ENCODE results near the gene AMER2. TPM values are rescaled to one million over a fixed set of nuclear protein-coding genes. Genes with fewer than 3 reads are reported as not detected.

The AMER2 gene
- total RNA-seq, 1 donor from 2014 or later: not detected

DNA sequence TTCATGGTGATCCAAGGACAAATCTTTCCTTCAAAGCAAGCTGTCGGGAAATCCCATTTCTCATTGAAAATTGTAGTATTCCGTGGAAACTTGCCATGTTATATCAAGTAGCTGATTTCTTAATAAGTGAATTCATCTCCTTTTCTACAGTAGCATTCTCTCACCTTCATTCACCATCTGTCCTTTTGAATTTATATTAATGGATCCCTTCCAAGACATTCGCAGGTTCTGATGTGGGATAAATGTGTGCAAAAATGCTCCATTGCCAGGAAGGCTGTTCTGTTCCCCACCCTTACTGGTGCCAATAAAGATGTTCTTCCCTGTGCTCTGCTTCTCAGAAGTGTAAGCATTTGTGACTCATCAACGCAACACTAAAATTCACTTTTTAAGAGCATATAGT is 36.2 kb downstream of the AMER2 start:
- DNase-seq (no peak), ATAC-seq (ENCODE audit: low read depth) (no peak)
- H3K4me3 Mint-ChIP-seq: no peak overlapping the region
- H3K27me3 Mint-ChIP-seq: peaks cover 33% of the 10 kb centered on the region
- TF ChIP-seq, protein P1, sequence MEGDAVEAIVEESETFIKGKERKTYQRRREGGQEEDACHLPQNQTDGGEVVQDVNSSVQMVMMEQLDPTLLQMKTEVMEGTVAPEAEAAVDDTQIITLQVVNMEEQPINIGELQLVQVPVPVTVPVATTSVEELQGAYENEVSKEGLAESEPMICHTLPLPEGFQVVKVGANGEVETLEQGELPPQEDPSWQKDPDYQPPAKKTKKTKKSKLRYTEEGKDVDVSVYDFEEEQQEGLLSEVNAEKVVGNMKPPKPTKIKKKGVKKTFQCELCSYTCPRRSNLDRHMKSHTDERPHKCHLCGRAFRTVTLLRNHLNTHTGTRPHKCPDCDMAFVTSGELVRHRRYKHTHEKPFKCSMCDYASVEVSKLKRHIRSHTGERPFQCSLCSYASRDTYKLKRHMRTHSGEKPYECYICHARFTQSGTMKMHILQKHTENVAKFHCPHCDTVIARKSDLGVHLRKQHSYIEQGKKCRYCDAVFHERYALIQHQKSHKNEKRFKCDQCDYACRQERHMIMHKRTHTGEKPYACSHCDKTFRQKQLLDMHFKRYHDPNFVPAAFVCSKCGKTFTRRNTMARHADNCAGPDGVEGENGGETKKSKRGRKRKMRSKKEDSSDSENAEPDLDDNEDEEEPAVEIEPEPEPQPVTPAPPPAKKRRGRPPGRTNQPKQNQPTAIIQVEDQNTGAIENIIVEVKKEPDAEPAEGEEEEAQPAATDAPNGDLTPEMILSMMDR (IDR thresholded peaks at IDR 0.05): no peak
- peaks cover 9% of the 10 kb centered on the region for H3K9me3 Mint-ChIP-seq
- POLR2A ChIA-PET: no interaction called here
- no peak overlapping the region for H3K27ac Mint-ChIP-seq
- CTCF ChIA-PET: no interaction called here
- intact Hi-C loops (cut with micrococcal nuclease): no loop called here
- no peaks in the 10 kb centered on the region for H3K36me3 Mint-ChIP-seq (ENCODE audit: low read depth)
- H3K4me1 Mint-ChIP-seq: no peaks in the 10 kb centered on the region

DNA sequence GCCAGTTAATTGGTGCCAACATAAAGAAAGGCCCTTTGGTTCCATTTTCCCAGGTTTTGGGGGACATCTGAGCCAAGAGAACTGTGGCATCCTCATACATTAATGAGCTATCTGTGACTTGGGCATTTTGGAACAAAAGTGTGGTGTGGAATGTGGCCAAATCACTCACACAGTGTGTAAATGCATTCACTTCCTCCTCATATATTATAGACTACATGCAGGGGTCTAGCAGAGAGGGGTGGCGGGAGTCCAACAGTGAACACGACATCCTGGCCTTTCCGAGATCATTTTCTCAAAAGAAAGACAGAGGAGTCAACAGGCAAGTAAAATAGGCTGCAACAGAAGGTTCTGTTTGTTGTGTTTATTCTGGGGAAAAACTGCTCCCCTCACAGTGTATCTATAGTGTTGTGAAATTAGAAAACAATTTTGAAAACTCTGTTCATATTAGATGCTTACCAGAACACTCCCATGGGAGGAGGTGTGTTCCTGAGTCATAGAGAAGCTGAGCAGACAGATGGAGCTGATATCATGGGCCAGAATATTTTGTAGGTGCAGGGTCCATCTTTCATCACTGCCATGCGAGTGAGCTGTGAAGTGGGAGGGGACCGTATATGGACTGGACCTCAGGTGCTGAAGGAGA is 39.2 kb downstream of the AMER2 start:
- no peak for DNase-seq
- H3K4me3 Mint-ChIP-seq: no peak overlapping the region
- ATAC-seq (ENCODE audit: low read depth): no peak
- CTCF ChIA-PET: no interaction called here
- intact Hi-C loops (cut with micrococcal nuclease): no loop called here
- H3K27me3 Mint-ChIP-seq: peaks cover 27% of the 10 kb centered on the region
- peaks cover 9% of the 10 kb centered on the region for H3K9me3 Mint-ChIP-seq
- TF ChIP-seq, protein P1 (IDR thresholded peaks at IDR 0.05): no peak
- no peaks in the 10 kb centered on the region for H3K4me1 Mint-ChIP-seq
- POLR2A ChIA-PET: no interaction called here
- H3K27ac Mint-ChIP-seq: no peak overlapping the region
- H3K36me3 Mint-ChIP-seq (ENCODE audit: low read depth): no peaks in the 10 kb centered on the region

DNA sequence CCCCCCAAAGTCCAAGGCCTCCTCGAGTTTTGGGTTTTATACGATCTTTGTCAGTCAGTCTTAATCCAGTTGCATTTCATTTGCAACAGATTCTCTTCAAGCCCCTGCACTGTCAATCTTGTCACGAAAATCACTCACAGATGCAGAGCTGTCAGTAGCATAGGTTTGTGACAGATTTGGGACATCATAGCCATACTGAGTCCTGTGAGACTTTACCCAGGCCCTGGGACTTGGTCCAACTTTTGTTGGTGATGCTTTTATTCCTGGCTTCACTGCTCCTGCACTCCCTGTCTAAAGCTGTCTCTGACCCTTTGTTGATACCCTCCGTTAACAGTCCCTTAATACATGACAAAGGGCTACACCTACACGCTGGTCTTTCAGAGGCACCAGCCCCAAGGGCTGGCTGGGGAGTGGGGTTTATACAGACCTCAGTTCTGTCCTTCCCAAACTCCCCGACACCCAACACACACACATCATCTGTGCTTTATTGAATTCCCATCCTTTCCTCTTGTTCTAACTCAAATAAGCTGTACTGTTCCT is 40.1 kb downstream of the AMER2 start:
- Mint-ChIP-seq H3K9me3 (peaks cover 9% of the 10 kb centered on the region), H3K27ac (no peak overlapping the region), H3K36me3 (ENCODE audit: low read depth) (no peaks in the 10 kb centered on the region), H3K4me1 (no peaks in the 10 kb centered on the region), H3K4me3 (no peak overlapping the region), H3K27me3 (peaks cover 19% of the 10 kb centered on the region)
- ATAC-seq (ENCODE audit: low read depth): no peak
- DNase-seq: no peak
- POLR2A ChIA-PET: no interaction called here
- TF ChIP-seq, protein P1 (IDR thresholded peaks at IDR 0.05): no peak
- CTCF ChIA-PET: no interaction called here
- intact Hi-C loops (cut with micrococcal nuclease): no loop called here

DNA sequence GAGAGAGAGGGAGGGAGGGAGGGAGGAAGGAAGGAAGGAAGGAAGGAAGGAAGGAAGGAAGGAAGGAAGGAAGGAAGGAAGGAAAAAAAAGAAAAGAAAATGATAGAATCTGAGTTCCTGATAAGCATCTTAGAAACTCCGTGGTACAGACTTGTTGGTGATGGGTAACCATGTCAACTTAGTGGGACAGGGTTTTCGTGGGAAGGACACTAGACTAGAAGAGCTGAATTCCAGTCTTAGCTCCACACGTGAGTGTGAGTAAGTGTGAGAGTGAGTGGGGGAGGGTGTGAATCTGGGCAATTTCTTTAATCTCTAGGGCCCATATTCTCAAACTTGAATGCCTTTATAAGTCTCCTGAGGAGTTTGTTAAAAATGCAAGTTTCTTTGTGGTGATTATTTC is 41.1 kb downstream of the AMER2 start:
- TF ChIP-seq, protein P1 (IDR thresholded peaks at IDR 0.05): no peak
- Mint-ChIP-seq H3K27ac (no peak overlapping the region), H3K4me1 (no peaks in the 10 kb centered on the region), H3K9me3 (peaks cover 12% of the 10 kb centered on the region), H3K27me3 (peaks cover 11% of the 10 kb centered on the region), H3K36me3 (ENCODE audit: low read depth) (no peaks in the 10 kb centered on the region), H3K4me3 (no peak overlapping the region)
- ATAC-seq (ENCODE audit: low read depth) (no peak), DNase-seq (no peak)
- CTCF ChIA-PET: no interaction called here
- intact Hi-C loops (cut with micrococcal nuclease): no loop called here
- POLR2A ChIA-PET: no interaction called here

DNA sequence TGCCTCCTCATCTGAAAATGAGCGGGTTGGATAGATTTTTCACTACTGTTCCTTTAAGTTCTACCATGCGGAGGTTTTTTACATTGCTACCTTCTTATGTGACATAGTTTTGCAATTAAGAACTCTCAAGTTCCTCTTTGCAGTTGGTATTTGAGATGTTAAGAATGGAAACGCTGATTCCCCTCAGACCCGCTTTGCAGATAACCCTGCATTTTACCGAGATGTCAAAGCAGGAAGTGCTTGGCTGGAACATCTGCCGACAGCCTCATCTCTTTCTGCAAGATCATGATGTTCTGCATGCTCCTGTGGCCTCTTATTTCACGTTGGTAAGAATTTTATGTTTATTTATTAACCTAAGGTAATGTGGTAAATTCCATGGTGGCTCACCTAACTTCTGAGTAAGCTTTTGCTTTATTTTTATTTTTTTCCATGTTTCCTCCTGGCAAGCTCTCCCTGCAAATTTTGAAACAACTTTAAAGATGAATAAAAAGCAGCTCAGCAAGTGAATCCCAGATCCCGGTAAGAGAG is 53.6 kb downstream of the AMER2 start:
- H3K4me1 Mint-ChIP-seq: peaks cover 4% of the 10 kb centered on the region
- peaks cover 25% of the 10 kb centered on the region for H3K27me3 Mint-ChIP-seq
- no peak overlapping the region for H3K4me3 Mint-ChIP-seq
- TF ChIP-seq, protein P1 (IDR thresholded peaks at IDR 0.05): no peak
- H3K36me3 Mint-ChIP-seq (ENCODE audit: low read depth): no peaks in the 10 kb centered on the region
- ChIA-PET CTCF (no interaction called here), POLR2A (no interaction called here)
- ATAC-seq (ENCODE audit: low read depth): no peak
- DNase-seq: no peak
- intact Hi-C loops (cut with micrococcal nuclease): no loop called here
- H3K27ac Mint-ChIP-seq: no peak overlapping the region
- peaks cover 7% of the 10 kb centered on the region for H3K9me3 Mint-ChIP-seq

Data from activated B cell treated with CpG ODN at 0.5 μM for 24 hours (primary cell).